Stimulated activated CD4-positive, alpha-beta T cell treated with anti-CD3 and anti-CD28 coated beads, Interleukin-1b, Interleukin-23, amount 100 ng/mL, for 4 hours (primary cell): ENCODE data around the gene PCMT1.
A peak's percentile ranks its signal among the peaks of the same experiment; 100 is the strongest.
"Not testable (repeated sequence)": the region's sequence is repeated elsewhere in the genome, so short reads cannot be mapped to it uniquely, and the experiment has no call there.

ENCODE experiments used
- DNase-seq, 2 donors: peaks; one replicate each; pipeline ENCODE4 v3.0.0-alpha.2; 2020; ENCODE audit warnings: low read depth in 2 of 2

PCMT1 gene

GRCh38 chr6:149750136-149750609, 632 bp downstream of the PCMT1 start:
- peak; percentile 7 to 51 for DNase-seq

GRCh38 chr6:149751239-149751638, 1.7 kb downstream of the PCMT1 start:
- DNase-seq, result no peak

GRCh38 chr6:149751920-149752319, 2.4 kb downstream of the PCMT1 start:
- DNase-seq, result not testable (repeated sequence)

GRCh38 chr6:149752600-149753373, 3.2 kb downstream of the PCMT1 start:
- no peak for DNase-seq

GRCh38 chr6:149753374-149753637, 3.8 kb downstream of the PCMT1 start:
- DNase-seq, result not testable (repeated sequence)

GRCh38 chr6:149754548-149754947, 5.0 kb downstream of the PCMT1 start:
- DNase-seq, result no peak

GRCh38 chr6:149755300-149756260, 6.0 kb downstream of the PCMT1 start:
- no peak for DNase-seq

- no peak for DNase-seq
These were observed 6.7 kb downstream of the PCMT1 start for GRCh38 chr6:149756261-149756636.

- no peak for DNase-seq
These were observed 11.9 kb downstream of the PCMT1 start for GRCh38 chr6:149761438-149761837.

GRCh38 chr6:149763866-149764265, 14.3 kb downstream of the PCMT1 start:
- DNase-seq, result no peak

- no peak for DNase-seq
These were observed 16.7 kb downstream of the PCMT1 start for GRCh38 chr6:149766156-149766769.

- DNase-seq, result no peak
These were observed 20.1 kb downstream of the PCMT1 start for GRCh38 chr6:149769676-149770075.

GRCh38 chr6:149771185-149771584, 21.6 kb downstream of the PCMT1 start:
- DNase-seq, result no peak

GRCh38 chr6:149771925-149772324, 22.4 kb downstream of the PCMT1 start:
- DNase-seq, result no peak

GRCh38 chr6:149777624-149778023, 28.1 kb downstream of the PCMT1 start:
- DNase-seq, result no peak

GRCh38 chr6:149779644-149779963, 30.1 kb downstream of the PCMT1 start:
- no peak for DNase-seq

- no peak for DNase-seq
These were observed 32.2 kb downstream of the PCMT1 start for GRCh38 chr6:149781715-149782114.

GRCh38 chr6:149782337-149782736, 32.8 kb downstream of the PCMT1 start:
- no peak for DNase-seq

- DNase-seq, result no peak
These were observed 34.0 kb downstream of the PCMT1 start for GRCh38 chr6:149783551-149783950.

- no peak for DNase-seq
These were observed 56.6 kb downstream of the PCMT1 start for GRCh38 chr6:149806127-149806526.

- no peak for DNase-seq
These were observed 60.3 kb downstream of the PCMT1 start for GRCh38 chr6:149809798-149810197.

GRCh38 chr6:149813351-149813750, 63.8 kb downstream of the PCMT1 start:
- no peak for DNase-seq

- DNase-seq, result no peak
These were observed 66.2 kb downstream of the PCMT1 start for GRCh38 chr6:149815788-149816187.
